Type B pancreatic cell (in vitro differentiated cells): ENCODE data around the gene F11R. TPM values are rescaled to one million over a fixed set of nuclear protein-coding genes. Genes with fewer than 3 reads are reported as not detected.
A peak's percentile ranks its signal among the peaks of the same experiment; 100 is the strongest.

Experiments
- DNase-seq: peaks from one replicate; pipeline ENCODE4 v3.0.0; 2021; ENCODE audit warnings: mixed read lengths; ENCODE audit not compliant: unreplicated experiment; ENCODE audit errors: extremely low spot score
- H3K27ac Mint-ChIP-seq: 2 replicates; pipeline ENCODE4 v1.8.0; 2021; ENCODE audit warnings: mild to moderate bottlenecking, mixed read lengths
- H3K27me3 Mint-ChIP-seq: 2 replicates; pipeline ENCODE4 v1.8.0; 2021; ENCODE audit warnings: mixed read lengths
- H3K36me3 Mint-ChIP-seq: 2 replicates; pipeline ENCODE4 v1.8.0; 2021; ENCODE audit warnings: mixed read lengths
- H3K4me1 Mint-ChIP-seq: one replicate; pipeline ENCODE4 v1.8.0; 2021; ENCODE audit warnings: mixed read lengths; ENCODE audit not compliant: unreplicated experiment
- H3K4me3 Mint-ChIP-seq: 2 replicates; pipeline ENCODE4 v1.8.0; 2021; ENCODE audit warnings: mild to moderate bottlenecking, mixed read lengths
- H3K9me3 Mint-ChIP-seq: 2 replicates; pipeline ENCODE4 v1.8.0; 2021; ENCODE audit warnings: mixed read lengths
- total RNA-seq: library from RNA; stranded (reverse); gene quantifications from 2 replicates; pipeline ENCODE4 v1.2.1, GENCODE V29; 2021; ENCODE audit warnings: low replicate concordance
- TF ChIP-seq, protein P1 (sequence below): fragments of 200-600 bp; sonication (generic); conservative IDR thresholded peaks from 2 replicates; pipeline ENCODE4 v1.5.0; 2021; ENCODE audit warnings: antibody characterized with exemption, mild to moderate bottlenecking

Gene F11R
- total RNA-seq, 1 donor from 2014 or later: 66.8 TPM

DNA sequence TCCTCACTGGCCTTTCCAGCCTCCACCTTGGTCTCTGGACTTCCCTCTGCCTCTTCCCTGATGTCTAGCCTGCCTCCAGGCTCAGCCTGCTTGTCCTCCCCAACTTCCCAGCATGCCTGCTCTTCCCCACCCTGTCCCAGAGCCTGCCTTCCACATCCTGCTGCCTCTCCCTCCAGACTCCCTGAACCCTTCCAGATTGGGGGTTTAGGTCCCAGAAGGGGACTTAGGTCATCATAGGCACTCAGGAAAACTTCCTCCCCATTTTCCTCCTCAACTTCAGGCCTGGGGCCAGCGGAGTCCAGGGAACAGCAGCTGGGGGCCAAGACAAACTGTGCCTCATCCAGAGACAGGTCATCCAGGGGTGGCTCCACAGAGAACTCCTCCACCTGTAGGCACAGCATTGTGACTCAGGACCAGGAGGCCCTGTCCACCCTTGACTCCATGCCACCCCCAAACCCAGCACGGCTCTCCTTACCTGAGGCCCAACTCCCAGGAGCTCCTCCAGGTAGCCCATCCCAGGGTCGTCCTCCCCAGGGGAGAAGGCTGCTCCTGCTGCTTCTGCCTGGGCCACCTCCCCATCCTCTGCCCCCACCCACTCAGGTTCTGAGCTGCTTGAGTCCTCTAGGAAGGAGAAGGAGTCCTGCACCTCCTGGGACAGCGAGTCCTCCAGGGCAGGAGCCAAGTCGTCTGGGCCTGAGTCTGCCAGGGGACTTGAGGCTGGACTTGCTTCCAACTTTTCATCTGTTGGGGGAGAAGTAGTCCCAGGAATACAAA, 28.2 kb upstream of the F11R start:
- Mint-ChIP-seq H3K36me3 (peaks cover 16% of the 10 kb centered on the region), H3K4me3 (peak overlapping the region; percentile 63), H3K27me3 (no peaks in the 10 kb centered on the region), H3K4me1 (peaks cover 7% of the 10 kb centered on the region), H3K27ac (peak overlapping the region; percentile 61), H3K9me3 (peaks cover 9% of the 10 kb centered on the region)
- TF ChIP-seq, protein P1, sequence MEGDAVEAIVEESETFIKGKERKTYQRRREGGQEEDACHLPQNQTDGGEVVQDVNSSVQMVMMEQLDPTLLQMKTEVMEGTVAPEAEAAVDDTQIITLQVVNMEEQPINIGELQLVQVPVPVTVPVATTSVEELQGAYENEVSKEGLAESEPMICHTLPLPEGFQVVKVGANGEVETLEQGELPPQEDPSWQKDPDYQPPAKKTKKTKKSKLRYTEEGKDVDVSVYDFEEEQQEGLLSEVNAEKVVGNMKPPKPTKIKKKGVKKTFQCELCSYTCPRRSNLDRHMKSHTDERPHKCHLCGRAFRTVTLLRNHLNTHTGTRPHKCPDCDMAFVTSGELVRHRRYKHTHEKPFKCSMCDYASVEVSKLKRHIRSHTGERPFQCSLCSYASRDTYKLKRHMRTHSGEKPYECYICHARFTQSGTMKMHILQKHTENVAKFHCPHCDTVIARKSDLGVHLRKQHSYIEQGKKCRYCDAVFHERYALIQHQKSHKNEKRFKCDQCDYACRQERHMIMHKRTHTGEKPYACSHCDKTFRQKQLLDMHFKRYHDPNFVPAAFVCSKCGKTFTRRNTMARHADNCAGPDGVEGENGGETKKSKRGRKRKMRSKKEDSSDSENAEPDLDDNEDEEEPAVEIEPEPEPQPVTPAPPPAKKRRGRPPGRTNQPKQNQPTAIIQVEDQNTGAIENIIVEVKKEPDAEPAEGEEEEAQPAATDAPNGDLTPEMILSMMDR: no peak
- DNase-seq: no peak

DNA sequence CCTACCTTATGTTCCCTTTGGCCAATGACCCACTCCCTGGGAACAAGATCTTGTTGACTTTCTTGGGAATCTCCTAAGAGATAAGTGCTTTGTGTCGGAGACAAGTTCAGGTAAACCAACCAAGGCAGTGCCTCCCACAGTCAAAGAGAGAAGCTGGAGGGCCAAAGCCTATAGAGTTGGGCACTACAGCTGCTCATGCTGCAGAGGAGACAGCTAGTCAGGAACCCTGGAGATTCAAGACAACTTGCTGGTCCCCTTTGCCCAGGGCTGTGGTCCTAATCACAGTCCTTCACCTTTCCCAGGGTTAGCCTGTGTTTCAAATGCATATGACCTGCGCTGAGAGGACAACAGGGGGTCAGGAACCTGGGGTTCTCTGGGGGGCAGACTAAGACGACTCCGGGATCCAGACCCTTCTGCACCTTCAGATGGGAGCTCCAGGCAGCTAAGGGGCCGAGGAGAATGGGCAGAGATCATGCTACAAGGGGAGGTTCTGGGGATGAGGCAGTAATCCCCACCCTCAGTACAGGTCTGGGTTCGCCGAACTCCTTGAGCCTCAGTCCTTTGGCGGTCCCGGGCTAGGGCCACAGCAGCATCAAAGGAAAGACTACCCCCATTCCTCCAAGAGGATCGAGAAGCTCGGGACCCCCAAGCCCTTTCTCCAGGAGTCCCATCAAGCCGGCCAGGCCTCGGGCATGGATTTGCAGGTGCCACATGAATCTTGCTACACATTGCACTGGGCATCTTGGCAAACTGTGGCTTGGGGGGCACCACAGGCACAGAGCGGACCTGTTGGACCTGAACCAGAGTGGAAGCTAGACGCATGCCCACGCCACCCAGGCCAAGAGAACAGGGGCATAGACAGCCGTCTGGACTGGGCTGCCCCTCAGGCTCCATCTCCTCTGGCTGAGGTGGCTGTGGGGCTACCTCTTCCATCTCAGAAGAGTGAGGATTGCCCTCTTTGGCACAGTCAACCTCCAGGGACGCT, 26.8 kb upstream of the F11R start:
- peaks cover 8% of the 10 kb centered on the region for H3K4me1 Mint-ChIP-seq
- H3K27ac Mint-ChIP-seq: peak overlapping the region; percentile 63
- no peak for DNase-seq
- H3K36me3 Mint-ChIP-seq: peaks cover 18% of the 10 kb centered on the region
- peak overlapping the region; percentile 67 for H3K4me3 Mint-ChIP-seq
- TF ChIP-seq, protein P1: no peak
- H3K27me3 Mint-ChIP-seq: no peaks in the 10 kb centered on the region
- H3K9me3 Mint-ChIP-seq: peaks cover 9% of the 10 kb centered on the region

DNA sequence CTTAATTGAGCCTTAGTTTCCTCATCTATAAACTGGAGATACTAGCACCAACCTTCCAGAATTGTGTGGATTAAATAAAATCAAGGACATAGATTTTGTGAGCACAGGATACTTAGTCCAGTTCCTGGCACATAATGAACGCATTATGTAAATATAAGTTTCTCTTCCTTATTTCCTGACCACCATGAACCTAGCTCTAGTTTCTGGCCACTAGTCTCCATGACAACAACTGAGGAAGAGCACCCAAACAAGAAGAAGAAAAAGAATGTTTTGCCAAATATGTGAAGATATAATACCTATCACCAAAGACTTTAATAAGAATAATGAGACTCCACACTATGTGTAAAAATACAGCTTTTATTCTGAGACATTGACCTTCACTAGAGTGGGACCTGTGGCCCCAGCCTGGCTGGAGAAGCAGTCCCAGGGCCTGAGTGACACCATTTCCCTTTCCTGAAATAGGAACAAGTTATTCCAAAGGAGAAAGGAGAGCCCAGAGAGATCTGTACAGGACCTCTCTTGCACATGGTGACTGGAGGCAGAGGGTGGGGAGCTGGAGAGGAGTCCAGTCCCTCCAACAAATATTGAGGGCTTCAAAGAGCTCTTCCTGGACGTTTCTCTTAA, 25.8 kb upstream of the F11R start:
- peak overlapping the region; percentile 96 for H3K4me3 Mint-ChIP-seq
- peak overlapping the region; percentile 97 for H3K27ac Mint-ChIP-seq
- no peaks in the 10 kb centered on the region for H3K27me3 Mint-ChIP-seq
- H3K9me3 Mint-ChIP-seq: peaks cover 9% of the 10 kb centered on the region
- TF ChIP-seq, protein P1: no peak
- peaks cover 8% of the 10 kb centered on the region for H3K4me1 Mint-ChIP-seq
- DNase-seq: no peak
- H3K36me3 Mint-ChIP-seq: peaks cover 27% of the 10 kb centered on the region

DNA sequence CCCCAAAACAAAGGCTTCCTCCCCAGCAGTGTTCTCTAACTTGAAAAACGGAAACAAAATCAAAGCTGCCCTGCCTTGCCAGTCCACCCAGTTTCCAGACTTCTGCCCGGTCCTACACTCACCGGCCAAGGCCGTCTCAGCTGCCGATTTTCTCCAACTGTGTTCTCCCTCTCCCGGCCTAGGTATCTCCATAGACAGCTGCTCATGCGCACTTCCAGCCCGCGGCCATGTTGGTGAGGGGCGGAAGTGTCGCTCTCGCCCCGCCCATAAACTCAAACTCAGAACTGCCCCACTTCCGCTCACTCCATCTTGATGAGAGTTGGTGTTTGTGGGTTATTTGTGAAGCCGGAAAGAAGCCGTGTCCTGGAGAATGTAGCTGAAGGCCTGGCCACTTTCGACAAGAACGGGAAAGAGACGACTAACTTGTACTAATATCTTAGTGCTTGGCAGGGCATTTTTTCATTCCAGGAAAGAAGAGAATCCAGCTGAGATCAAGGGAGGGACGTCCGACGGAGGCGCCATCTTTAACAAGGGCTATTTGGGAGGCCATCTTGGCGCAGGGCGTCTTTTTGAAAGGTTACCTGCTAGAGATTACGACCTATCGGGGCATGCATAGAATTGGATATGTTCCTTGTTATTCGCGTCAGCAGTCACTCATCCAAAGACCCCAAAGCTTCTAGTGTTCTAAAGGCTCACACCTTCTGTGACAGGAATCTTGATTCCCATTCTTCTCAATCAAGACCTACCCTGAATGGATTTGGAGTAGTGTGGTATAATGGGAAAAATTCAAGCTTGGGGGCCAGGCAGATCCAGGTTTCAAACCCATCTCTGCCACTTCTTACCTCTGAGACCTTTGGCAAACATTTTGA, 25.0 kb upstream of the F11R start, which contains the start of gene USF1:
Gene USF1 (minus strand): TSS at position 242 of the 869 bp plus-strand sequence. CDS start 2,702 bp downstream, outside the sequence.
- Mint-ChIP-seq H3K4me1 (peaks cover 8% of the 10 kb centered on the region), H3K27ac (peak within 1 kb of the TSS; percentile 97), H3K36me3 (peaks cover 30% of the 10 kb centered on the region), H3K4me3 (peak within 1 kb of the TSS; percentile 96), H3K9me3 (peaks cover 9% of the 10 kb centered on the region), H3K27me3 (no peaks in the 10 kb centered on the region)
- peak; percentile 95 for DNase-seq
- TF ChIP-seq, protein P1: no peak
